ENCODE measurements around the gene PARD3. TPM values are rescaled to one million over a fixed set of nuclear protein-coding genes. Genes with fewer than 3 reads are reported as not detected.
"Not testable (repeated sequence)": the region's sequence is repeated elsewhere in the genome, so short reads cannot be mapped to it uniquely, and the experiment has no call there.

PARD3 gene
- total RNA-seq, 2 experiments from 2014 or later, result 0.29 to 0.94 TPM

GRCh38 chr10:34288634-34289033 is 526.5 kb downstream of the PARD3 start:
- H3K36me3 Mint-ChIP-seq, result no peaks in the 10 kb centered on the region
- no peaks in the 10 kb centered on the region for H3K9me3 Mint-ChIP-seq (ENCODE audit: low read depth)
- H3K27me3 Mint-ChIP-seq, result no peaks in the 10 kb centered on the region
- no peak for DNase-seq
- H3K4me3 Mint-ChIP-seq, result no peak overlapping the region
- no peaks in the 10 kb centered on the region for H3K4me1 Mint-ChIP-seq
- CTCF ChIA-PET, result no interaction called here
- no peak for ATAC-seq
- H3K27ac Mint-ChIP-seq, result no peak overlapping the region

GRCh38 chr10:34286136-34286739 is 528.9 kb downstream of the PARD3 start:
- no peaks in the 10 kb centered on the region for H3K27me3 Mint-ChIP-seq
- no peaks in the 10 kb centered on the region for H3K4me1 Mint-ChIP-seq
- H3K36me3 Mint-ChIP-seq, result no peaks in the 10 kb centered on the region
- no peak for ATAC-seq
- CTCF ChIA-PET, result no interaction called here
- H3K27ac Mint-ChIP-seq, result no peak overlapping the region
- no peak for DNase-seq
- H3K4me3 Mint-ChIP-seq, result no peak overlapping the region
- H3K9me3 Mint-ChIP-seq (ENCODE audit: low read depth), result no peaks in the 10 kb centered on the region

GRCh38 chr10:34281661-34282582 is 533.2 kb downstream of the PARD3 start:
- Mint-ChIP-seq H3K27me3 (no peaks in the 10 kb centered on the region), H3K36me3 (no peaks in the 10 kb centered on the region), H3K27ac (no peak overlapping the region), H3K9me3 (ENCODE audit: low read depth) (no peaks in the 10 kb centered on the region), H3K4me3 (no peak overlapping the region), H3K4me1 (peaks cover 6% of the 10 kb centered on the region)
- no peak for ATAC-seq
- DNase-seq, result no peak
- CTCF ChIA-PET, result no interaction called here

DNA sequence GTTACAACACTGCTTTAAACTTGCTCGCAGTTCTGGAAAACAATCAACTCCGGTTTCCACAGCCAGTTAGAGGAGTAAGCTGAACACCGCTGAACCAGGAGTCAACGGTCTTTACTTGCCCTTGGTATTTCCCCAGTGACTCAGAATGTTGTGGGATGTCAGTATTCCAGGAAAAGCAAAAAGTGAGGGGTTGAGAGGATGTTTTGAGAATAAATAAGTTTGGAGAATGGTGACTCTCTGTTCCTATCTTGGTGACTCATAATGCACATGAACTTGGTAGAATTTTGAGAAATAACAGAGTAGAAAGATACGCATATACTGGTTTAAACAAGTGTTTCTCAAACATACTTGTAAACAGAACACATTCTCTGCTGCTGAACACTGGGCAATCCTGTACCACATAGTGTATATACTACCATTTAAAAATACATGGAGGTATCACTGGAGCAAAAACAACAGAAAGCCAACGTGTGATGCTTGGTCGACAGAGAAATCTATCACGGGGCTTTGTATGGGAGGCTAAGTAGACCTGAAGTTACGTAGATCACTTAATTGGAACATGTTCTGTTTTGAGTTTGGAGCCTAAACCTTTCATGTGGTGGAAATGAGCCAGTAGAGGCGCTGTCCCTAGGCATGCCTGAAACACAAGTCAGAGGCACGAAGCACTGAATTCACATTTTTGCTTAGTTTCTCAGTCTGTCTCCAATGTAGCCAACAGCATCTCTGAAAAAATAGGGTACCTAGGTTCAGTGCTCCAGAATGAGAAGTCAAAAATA is 534.3 kb downstream of the PARD3 start:
- Mint-ChIP-seq H3K4me1 (peaks cover 6% of the 10 kb centered on the region), H3K9me3 (ENCODE audit: low read depth) (no peaks in the 10 kb centered on the region), H3K4me3 (no peak overlapping the region), H3K27me3 (no peaks in the 10 kb centered on the region), H3K27ac (no peak overlapping the region), H3K36me3 (no peaks in the 10 kb centered on the region)
- CTCF ChIA-PET, result no interaction called here
- DNase-seq (no peak), ATAC-seq (no peak)

- Mint-ChIP-seq H3K27me3 (no peaks in the 10 kb centered on the region), H3K4me1 (peaks cover 3% of the 10 kb centered on the region), H3K27ac (no peak overlapping the region), H3K36me3 (no peaks in the 10 kb centered on the region), H3K4me3 (no peak overlapping the region), H3K9me3 (ENCODE audit: low read depth) (no peaks in the 10 kb centered on the region)
- ATAC-seq, result no peak
- CTCF ChIA-PET, result no interaction called here
- no peak for DNase-seq
Measured at GRCh38 chr10:34275626-34276130, 539.4 kb downstream of the PARD3 start.

DNA sequence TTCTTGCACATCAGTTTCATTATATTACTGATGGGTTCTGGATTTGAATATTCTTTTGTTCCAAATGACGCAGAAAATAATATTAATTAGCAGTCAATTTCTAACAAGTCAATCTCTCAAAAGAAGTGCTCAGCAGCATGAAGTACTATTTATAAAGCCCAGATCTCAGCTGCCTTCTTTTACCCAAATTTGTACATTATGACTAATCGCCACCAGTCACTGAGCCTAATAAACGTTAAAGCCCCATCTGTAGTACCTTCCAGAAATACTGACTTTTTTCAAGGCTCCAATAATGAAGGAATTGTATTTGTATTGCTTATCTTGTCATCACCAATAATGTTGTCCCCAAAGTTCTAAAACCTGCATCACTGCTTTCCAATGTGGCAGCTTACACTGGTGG is 540.2 kb downstream of the PARD3 start:
- Mint-ChIP-seq H3K4me3 (no peak overlapping the region), H3K36me3 (no peaks in the 10 kb centered on the region), H3K9me3 (ENCODE audit: low read depth) (no peaks in the 10 kb centered on the region), H3K27ac (no peak overlapping the region), H3K4me1 (no peaks in the 10 kb centered on the region), H3K27me3 (no peaks in the 10 kb centered on the region)
- DNase-seq (no peak), ATAC-seq (no peak)
- CTCF ChIA-PET, result no interaction called here

DNA sequence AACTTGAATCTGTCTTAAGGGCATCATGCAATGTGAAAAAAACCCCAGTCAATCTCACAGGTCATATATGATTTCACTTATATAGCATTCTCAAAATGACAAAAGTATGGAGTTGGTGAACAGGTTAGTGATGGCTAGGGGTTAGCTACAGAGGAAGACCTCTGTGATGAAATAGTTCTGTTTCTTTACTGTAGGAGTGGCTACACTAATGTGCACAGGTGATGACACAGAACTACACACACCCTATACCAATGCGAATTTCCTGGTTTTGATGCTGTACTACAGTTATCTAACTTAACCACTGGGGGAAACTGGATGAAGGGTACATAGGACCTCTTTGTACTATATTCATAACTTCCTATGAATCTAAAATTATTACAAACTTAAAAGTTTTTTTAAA is 541.8 kb downstream of the PARD3 start:
- no peak for DNase-seq
- H3K36me3 Mint-ChIP-seq, result no peaks in the 10 kb centered on the region
- H3K27me3 Mint-ChIP-seq, result no peaks in the 10 kb centered on the region
- CTCF ChIA-PET, result no interaction called here
- no peak for ATAC-seq
- peaks cover 2% of the 10 kb centered on the region for H3K9me3 Mint-ChIP-seq (ENCODE audit: low read depth)
- H3K27ac Mint-ChIP-seq, result no peak overlapping the region
- H3K4me3 Mint-ChIP-seq, result no peak overlapping the region
- H3K4me1 Mint-ChIP-seq, result no peaks in the 10 kb centered on the region

DNA sequence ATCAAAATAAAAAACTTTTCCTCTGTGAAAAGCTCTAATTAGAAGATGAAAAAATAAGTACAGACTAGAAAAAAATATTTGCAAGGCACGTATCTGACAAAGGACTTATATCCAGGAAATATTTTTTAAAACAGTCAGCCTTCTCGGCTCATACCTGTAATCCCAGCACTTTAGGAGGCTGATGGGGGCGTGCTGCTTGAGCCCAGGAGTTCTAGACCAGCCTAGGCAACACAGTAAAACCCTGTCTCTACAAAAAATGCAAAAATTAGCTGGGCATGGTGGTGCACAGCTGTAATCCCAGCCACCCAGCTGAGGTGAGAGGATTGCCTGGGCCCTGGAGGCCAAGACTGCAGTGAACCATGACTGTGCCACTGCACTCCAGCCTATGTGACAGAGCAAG is 542.8 kb downstream of the PARD3 start:
- CTCF ChIA-PET, result no interaction called here
- Mint-ChIP-seq H3K27ac (no peak overlapping the region), H3K27me3 (no peaks in the 10 kb centered on the region), H3K4me1 (no peaks in the 10 kb centered on the region), H3K36me3 (no peaks in the 10 kb centered on the region), H3K9me3 (ENCODE audit: low read depth) (peaks cover 4% of the 10 kb centered on the region), H3K4me3 (no peak overlapping the region)
- ATAC-seq (no peak), DNase-seq (no peak)

DNA sequence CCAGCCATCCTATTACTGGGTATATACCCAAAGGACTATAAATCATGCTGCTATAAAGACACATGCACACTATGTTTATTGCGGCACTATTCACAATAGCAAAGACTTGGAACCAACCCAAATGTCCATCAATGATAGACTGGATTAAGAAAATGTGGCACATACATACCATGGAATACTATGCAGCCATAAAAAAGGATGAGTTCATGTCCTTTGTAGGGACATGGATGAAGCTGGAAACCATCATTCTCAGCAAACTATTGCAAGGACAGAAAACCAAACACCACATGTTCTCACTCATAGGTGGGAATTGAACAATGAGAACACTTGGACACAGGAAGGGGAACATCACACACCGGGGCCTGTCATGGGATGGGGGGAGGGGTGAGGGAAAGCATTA is 546.7 kb downstream of the PARD3 start:
- H3K27ac Mint-ChIP-seq; H3K4me3 Mint-ChIP-seq; H3K36me3 Mint-ChIP-seq; CTCF ChIA-PET; DNase-seq; H3K9me3 Mint-ChIP-seq (ENCODE audit: low read depth); H3K27me3 Mint-ChIP-seq; ATAC-seq; H3K4me1 Mint-ChIP-seq: not testable (repeated sequence)

GRCh38 chr10:34262985-34263384 is 552.1 kb downstream of the PARD3 start:
- CTCF ChIA-PET, result no interaction called here
- Mint-ChIP-seq H3K27me3 (no peaks in the 10 kb centered on the region), H3K9me3 (ENCODE audit: low read depth) (peaks cover 5% of the 10 kb centered on the region), H3K27ac (no peak overlapping the region), H3K4me1 (no peaks in the 10 kb centered on the region), H3K36me3 (no peaks in the 10 kb centered on the region), H3K4me3 (no peak overlapping the region)
- ATAC-seq, result no peak
- DNase-seq, result no peak

DNA sequence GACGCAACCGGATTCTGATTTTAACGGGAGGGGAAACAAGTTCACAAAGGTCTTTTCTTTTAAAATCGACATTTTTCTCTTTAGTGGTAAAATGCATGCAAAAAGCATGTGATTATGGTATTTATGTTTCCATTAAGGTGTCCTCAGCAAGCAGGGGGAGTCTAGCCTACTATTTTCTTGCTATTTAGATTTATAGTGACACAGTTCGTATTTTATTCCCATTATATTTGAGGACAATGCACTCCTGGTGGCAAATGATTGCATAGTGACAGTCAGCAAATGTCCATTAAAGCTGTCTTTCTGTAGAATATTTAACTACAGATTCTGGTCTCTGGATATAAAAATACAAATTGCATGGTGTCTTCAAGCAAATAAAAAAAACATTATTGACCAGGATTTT is 554.2 kb downstream of the PARD3 start:
- Mint-ChIP-seq H3K9me3 (ENCODE audit: low read depth) (peaks cover 3% of the 10 kb centered on the region), H3K36me3 (no peaks in the 10 kb centered on the region), H3K4me1 (no peaks in the 10 kb centered on the region), H3K27me3 (no peaks in the 10 kb centered on the region), H3K27ac (no peak overlapping the region), H3K4me3 (no peak overlapping the region)
- ATAC-seq (no peak), DNase-seq (no peak)
- CTCF ChIA-PET, result no interaction called here

DNA sequence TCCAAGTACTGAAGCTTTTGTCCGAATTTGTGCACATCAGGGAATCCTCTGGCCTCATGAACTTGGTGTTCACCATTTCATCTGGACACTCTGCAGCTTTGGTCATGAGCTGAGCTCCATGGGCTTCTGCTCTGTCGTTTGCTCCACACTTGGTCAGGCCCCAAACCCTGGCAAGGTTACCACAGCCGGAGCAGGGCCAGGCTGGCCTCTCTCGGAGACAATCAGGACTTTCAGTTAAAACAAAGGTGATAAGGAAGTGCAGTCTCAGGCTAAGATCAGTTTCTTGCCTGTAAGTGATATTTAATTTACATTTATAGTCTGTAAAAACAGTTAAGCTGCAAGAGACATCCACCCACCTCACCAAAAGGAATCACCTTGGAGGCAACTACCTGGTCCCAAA is 558.9 kb downstream of the PARD3 start:
- H3K36me3 Mint-ChIP-seq, result no peaks in the 10 kb centered on the region

GRCh38 chr10:34255035-34255434 is 560.1 kb downstream of the PARD3 start:
- Mint-ChIP-seq H3K4me3 (no peak overlapping the region), H3K36me3 (no peaks in the 10 kb centered on the region), H3K27ac (no peak overlapping the region), H3K4me1 (no peaks in the 10 kb centered on the region), H3K27me3 (no peaks in the 10 kb centered on the region), H3K9me3 (ENCODE audit: low read depth) (peaks cover 3% of the 10 kb centered on the region)
- CTCF ChIA-PET, result no interaction called here
- ATAC-seq, result no peak
- no peak for DNase-seq

More for the DNA sequence above, 558.9 kb downstream of the PARD3 start:
- H3K27ac Mint-ChIP-seq, result no peak overlapping the region
- no peak overlapping the region for H3K4me3 Mint-ChIP-seq
- DNase-seq (no peak), ATAC-seq (no peak)
- H3K9me3 Mint-ChIP-seq (ENCODE audit: low read depth), result peaks cover 3% of the 10 kb centered on the region
- no peaks in the 10 kb centered on the region for H3K27me3 Mint-ChIP-seq
- no peaks in the 10 kb centered on the region for H3K4me1 Mint-ChIP-seq
- CTCF ChIA-PET, result no interaction called here

- no peak for DNase-seq
Measured at GRCh38 chr10:34254596-34254995, 560.5 kb downstream of the PARD3 start.

More at GRCh38 chr10:34254596-34254995, 560.5 kb downstream of the PARD3 start:
- H3K9me3 Mint-ChIP-seq (ENCODE audit: low read depth), result peaks cover 3% of the 10 kb centered on the region
- ATAC-seq, result no peak
- no peaks in the 10 kb centered on the region for H3K36me3 Mint-ChIP-seq
- no peaks in the 10 kb centered on the region for H3K4me1 Mint-ChIP-seq
- H3K4me3 Mint-ChIP-seq, result no peak overlapping the region
- H3K27me3 Mint-ChIP-seq, result no peaks in the 10 kb centered on the region
- CTCF ChIA-PET, result no interaction called here
- H3K27ac Mint-ChIP-seq, result no peak overlapping the region

All from activated CD8-positive, alpha-beta memory T cell treated with anti-CD3 and anti-CD28 coated beads, Interleukin-2, amount 10 ng/mL, durations not matched to agents 7 days and 5 days (primary cell).